Hematopoietic multipotent progenitor cell treated with erythropoietin and hydrocortisone succinate and interleukin-3 and kit ligand, for 17 days (in vitro differentiated cells): ENCODE results near the gene FANCI.

Experiments
- DNase-seq: peaks from one replicate; pipeline ENCODE4 v3.0.0-alpha.2; 2015; ENCODE audit warnings: low spot score

FANCI gene

GRCh38 chr15:89243691-89244573, at the start of gene FANCI:
Gene FANCI (plus strand): TSS chr15:89243979. CDS start chr15:89247648, 3,669 bp downstream.
- peak; percentile 91 for DNase-seq

- DNase-seq: no peak
Measured at GRCh38 chr15:89194608-89195007, 49.2 kb upstream of the FANCI start.

DNA sequence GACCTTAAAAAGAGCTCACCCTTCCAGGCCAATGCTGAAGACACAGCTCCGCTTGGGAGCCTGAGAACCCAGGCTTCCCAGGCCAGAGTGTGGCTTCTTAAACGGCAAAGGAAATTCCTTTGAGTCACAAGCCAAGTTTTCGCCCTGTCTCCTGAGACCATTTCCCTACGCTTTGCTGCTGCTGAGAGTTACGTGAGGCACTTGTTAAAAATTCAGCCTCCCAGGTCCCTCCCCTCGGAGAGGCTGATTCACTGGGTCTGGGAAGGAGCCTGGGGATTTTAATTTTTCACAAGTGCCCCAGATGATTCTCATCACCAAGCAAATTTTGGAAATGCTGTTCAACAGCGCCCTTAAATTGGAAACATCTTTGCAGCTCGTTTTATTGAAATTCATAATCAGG, 47.9 kb upstream of the FANCI start:
- DNase-seq: no peak

DNA sequence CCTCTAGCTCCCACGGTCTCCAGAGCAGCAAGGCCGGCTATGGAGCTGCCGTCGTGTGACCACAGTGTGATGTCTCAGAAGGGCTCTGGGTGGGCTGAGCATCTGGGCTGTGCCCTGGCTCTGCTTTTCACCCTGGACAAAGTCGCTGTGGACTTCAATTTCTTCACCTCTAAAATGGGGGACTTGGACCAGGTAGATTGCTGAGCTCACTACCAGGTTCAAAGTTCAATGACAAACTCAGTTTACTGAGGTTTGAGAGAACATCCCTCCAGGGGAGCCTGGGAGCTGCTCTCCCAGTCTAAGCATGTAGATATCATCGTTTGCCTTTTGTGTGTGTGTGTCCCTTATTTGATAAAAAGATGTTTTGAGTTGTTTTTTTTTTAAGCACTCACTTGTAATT, 47.5 kb upstream of the FANCI start:
- DNase-seq: no peak

DNA sequence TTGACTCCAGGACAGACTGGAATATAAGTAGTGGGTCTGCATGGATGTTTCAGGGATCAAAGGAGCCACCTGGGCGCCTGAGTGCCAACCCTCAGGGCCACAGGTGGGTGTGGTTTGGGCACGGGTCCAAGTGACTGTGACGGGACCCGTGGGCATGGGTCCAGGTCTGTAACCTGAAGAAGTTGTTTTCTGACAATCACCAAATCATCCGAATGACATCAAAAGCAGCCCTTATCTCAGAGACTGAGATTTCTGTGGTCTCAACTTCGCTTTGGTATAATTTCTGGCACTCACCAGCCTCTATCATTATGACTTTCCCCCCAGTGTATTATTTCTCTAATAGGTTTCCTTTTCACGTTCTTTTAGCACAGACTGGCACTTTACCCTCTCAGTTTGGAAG, 46.8 kb upstream of the FANCI start:
- no peak for DNase-seq

DNA sequence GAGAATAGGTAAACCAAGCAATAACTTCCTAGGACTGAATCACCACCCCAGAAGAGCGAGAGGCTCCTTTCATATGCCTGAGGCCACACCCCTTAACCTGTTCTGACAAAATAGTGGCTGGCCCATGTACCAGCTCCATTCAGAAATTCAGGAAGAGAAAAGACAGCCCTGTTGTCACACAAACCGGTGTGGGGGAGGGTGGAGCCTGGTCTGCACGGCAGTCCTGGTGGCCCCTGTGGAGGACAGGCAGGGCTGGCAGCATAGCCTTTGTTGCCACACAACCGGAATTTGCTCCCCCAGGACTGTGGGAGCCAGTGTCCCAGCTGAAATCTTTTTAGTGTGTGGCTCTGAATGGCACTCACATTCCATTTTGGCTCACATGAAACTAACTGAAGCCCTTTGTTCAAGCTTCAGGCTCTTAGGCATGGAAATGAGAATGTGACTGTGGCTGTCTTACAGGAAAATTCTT, 46.2 kb upstream of the FANCI start:
- no peak for DNase-seq

DNA sequence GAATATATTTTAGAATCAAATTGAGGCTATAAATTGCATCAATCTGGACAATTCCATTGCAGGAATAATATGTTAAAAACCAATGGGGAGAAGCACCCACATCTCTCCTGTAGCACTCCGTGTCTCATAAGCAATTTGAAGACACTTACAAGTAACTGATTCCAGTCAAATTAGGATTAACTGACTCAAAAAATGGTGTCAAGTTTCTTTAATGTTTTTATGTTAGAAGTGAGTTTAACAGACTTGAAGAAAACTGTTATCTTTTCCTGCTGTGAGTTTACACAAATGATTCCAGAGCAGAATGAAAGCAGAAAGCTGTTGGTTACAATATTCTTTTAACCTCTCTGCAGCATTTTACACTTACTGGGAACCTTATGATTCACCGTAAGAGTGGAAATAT, 45.6 kb upstream of the FANCI start:
- no peak for DNase-seq

- no peak for DNase-seq
Measured at GRCh38 chr15:89198934-89199333, 44.8 kb upstream of the FANCI start.

DNA sequence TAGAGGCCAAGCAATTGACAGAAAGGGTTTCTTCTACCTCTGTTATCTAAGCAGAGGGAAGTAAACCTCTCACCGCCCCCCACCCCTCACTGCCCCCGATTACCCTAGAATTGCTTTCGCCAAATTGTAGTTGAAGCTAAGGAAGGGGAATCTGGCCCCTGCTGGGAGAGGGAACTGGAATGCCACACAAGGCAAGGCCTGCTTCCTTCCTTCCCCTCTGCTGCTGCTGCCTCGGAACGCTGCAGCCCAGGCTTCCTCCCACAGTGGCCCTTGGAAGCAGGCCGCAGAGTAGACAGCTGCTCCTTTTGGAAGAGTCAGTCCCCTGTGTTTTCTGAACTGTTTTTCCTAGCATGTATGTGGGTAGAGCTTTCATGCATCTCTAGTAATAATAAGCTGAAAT, 44.0 kb upstream of the FANCI start:
- DNase-seq: no peak

DNA sequence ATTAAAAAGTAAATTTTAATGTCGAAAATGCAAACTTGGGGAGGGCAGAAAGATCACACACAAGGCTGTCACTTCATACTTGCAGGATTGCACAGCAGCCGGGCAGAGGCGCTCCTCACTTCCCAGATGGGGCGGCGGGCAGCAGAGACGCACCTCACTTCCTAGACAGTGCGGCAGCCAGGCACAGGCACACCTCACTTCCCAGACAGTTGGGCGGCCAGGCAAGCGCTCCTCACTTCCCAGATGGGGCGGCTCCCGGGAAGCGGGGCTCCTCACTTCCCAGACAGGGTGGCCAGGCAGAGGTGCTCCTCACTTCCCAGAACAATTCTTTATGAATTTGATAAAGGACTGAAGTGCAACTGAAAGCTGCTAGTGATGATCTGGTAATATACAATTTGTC, 43.6 kb upstream of the FANCI start:
- DNase-seq: no peak

DNA sequence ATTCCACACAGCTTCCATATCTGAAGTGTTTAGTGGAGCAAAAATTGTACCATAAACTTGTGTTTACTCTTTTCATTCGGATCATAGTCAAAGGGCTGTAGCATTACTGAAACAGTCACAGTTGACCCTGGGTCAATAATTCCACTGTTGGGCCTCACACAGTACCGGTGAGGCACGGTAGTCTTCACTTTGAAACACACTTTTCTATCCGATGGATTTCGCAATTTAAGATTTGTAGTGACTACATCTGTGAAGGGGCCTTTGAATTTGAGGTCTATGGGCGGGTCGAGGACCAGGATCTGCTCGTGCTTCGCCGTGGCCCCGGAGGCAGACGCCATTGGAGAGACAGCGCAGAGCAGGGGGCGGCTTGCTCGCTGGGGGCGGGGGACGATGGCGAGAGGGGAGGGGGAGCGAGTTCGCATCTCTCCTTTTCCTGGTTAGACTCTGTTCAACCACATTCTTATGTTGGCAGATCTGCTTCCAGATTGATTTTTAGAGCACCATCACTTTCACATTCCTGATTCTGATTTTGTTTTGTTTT, 42.2 kb upstream of the FANCI start:
- no peak for DNase-seq

DNA sequence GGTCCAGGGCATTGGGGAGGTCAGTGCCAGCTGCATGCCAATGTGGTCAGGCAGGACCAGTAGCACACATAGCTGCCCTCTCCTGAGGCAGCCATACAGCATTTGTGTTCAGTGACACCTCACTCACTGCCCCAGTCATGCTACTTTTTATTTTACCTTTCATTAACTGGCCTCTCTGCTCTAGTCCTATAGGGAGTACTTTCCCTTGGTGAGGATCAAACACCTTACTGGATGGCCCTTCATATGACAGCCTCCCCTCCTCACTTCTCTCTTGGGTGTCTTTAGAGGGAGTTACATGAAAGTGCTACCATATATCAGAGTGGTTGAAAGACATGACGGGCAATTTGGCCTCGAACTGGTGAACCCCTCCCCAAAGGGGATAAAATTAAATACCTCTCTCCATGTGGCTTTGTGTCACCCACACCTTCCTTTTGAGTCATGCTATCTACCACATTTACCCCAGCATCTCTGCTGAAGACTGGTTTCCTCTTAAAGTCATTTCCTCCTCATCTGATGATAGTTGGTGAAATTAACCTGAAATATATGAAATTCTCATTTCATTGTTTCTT, 40.0 kb upstream of the FANCI start:
- no peak for DNase-seq

- no peak for DNase-seq
Measured at GRCh38 chr15:89205991-89206585, 37.7 kb upstream of the FANCI start.

DNA sequence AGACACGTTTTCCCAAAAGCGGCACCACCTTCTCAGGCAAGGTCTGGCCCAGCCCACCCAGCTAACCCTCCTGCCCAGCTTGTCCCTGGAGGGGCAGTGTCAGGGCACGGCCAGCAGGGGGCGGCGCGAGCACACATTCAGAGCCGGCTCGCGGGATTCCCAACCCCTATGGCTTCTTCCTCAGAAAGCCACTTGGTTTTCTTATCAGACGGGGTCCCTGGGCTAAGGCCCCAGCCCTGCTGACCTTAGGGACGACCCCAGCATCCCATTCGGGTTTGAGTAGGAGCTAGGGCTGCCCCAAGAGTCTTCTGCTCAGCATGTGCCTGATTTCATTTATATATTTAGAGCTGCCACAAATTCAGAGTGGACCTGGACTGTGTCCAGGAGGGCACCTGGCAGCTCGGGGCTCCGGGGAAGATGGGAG, 36.9 kb upstream of the FANCI start:
- peak; percentile 66 for DNase-seq

DNA sequence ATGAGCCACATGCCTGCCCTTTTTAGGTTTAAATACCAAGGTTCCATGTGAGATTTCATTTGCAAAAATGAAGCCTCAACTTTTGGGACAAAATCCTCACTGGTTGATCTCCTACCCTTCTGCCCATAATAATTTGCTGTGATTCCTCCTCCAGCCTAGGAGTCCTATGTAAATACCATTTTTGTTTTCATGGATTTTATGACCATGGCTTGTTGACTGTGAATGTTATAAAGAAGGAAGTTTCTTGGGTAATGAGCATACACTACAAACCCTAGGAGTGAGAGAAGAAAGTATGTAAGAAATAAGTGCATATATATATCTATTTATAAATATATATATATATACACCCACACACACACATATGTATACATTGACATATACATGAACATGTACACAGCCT, 35.5 kb upstream of the FANCI start:
- no peak for DNase-seq

- no peak for DNase-seq
Measured at GRCh38 chr15:89209057-89209456, 34.7 kb upstream of the FANCI start.

DNA sequence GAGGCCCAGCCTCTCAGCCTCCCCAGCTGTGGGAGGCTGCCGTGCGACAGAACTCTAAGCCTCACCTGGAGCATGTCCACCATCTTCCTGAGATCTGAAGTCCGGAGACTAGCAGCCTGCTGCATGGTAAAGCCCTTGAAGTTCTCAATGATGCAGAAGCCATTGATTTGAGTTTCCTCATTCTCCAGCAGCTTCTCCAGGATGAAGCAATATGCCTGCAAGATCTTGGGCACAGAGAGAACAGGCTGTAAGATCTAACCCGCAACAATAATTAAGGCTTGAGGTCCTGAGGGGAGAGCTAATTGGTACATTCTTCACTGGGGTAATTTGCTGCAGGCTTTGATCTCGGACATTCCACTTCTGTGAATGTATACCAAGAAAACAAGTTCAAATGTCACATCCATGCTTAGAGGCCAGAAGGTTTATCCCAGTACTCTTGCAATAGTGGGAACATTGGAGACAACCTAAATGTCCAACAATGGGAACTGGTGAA, 32.1 kb upstream of the FANCI start:
- no peak for DNase-seq

GRCh38 chr15:89215627-89216026, 28.2 kb upstream of the FANCI start:
- DNase-seq: no peak

- no peak for DNase-seq
Measured at GRCh38 chr15:89217031-89217430, 26.7 kb upstream of the FANCI start.

GRCh38 chr15:89217686-89218376, 25.9 kb upstream of the FANCI start:
- DNase-seq: no peak

GRCh38 chr15:89218531-89218930, 25.2 kb upstream of the FANCI start:
- no peak for DNase-seq

GRCh38 chr15:89221543-89221942, 22.2 kb upstream of the FANCI start, which contains the start of gene RLBP1:
Gene RLBP1 (minus strand): TSS chr15:89221579. CDS start chr15:89218975, 2,604 bp downstream.
- no peak for DNase-seq
